Measurements from ENCODE around the gene SPRTN. TPM values are rescaled to one million over a fixed set of nuclear protein-coding genes. Genes with fewer than 3 reads are reported as not detected.

Gene SPRTN
- total and polyA plus RNA-seq, 2 donors (not counting 1 experiment from before 2014, with no cell fraction given) = 3.5 to 13.4 TPM

DNA sequence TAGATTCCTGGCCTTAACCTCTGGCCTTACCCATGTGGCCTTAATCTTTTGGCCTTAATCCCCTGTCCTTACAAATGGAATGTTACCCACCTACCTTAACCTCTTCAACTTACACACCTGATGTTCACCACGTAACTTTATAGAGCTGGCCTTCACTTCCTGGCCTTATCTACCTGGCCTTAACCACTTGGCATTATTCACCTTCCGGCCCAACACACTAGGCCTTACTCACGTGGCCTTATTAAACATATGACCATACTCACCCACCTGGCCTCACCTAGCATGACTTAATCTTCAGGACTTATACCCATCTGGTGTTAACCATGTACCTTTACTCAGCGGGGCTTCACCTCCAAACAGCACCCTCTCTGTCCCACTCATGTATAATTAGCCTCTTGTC lies 42.2 kb upstream of the SPRTN start:
- TF ChIP-seq, protein P1, sequence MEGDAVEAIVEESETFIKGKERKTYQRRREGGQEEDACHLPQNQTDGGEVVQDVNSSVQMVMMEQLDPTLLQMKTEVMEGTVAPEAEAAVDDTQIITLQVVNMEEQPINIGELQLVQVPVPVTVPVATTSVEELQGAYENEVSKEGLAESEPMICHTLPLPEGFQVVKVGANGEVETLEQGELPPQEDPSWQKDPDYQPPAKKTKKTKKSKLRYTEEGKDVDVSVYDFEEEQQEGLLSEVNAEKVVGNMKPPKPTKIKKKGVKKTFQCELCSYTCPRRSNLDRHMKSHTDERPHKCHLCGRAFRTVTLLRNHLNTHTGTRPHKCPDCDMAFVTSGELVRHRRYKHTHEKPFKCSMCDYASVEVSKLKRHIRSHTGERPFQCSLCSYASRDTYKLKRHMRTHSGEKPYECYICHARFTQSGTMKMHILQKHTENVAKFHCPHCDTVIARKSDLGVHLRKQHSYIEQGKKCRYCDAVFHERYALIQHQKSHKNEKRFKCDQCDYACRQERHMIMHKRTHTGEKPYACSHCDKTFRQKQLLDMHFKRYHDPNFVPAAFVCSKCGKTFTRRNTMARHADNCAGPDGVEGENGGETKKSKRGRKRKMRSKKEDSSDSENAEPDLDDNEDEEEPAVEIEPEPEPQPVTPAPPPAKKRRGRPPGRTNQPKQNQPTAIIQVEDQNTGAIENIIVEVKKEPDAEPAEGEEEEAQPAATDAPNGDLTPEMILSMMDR (IDR thresholded peaks at IDR 0.05) = no peak
- TF ChIP-seq EZH2 (IDR thresholded peaks at IDR 0.05; ENCODE audit: borderline replicate concordance, insufficient read depth, low read depth, low read length, poor library complexity, severe bottlenecking) = no peak
- Mint-ChIP-seq H3K4me3 (no peak overlapping the region), H3K4me1 (no peaks in the 10 kb centered on the region), H3K9me3 (ENCODE audit: insufficient read depth) (no peaks in the 10 kb centered on the region), H3K27me3 (no peaks in the 10 kb centered on the region), H3K27ac (no peak overlapping the region)
- Histone ChIP-seq H3K27ac (ENCODE audit: low read length in 2 of 2) (no peak overlapping the region), H3K4me1 (ENCODE audit: control insufficient read depth in 2 of 2, insufficient read depth in 2 of 2, low read length in 2 of 2) (no peaks in the 10 kb centered on the region), H3K27me3 (replicated peaks in 1 of 4; ENCODE audit: control extremely low read depth in 1 of 4, control insufficient read depth in 3 of 4, insufficient read depth in 4 of 4, low read length in 3 of 4) (no peaks in the 10 kb centered on the region), H3K4me3 (ENCODE audit: control extremely low read depth in 1 of 5, extremely low read depth in 1 of 5, insufficient read depth in 1 of 5, low read depth in 2 of 5, low read length in 4 of 5) (no peak overlapping the region), H3K36me3 (replicated peaks in 1 of 2; ENCODE audit: control extremely low read depth in 1 of 2, control insufficient read depth in 1 of 2, extremely low read depth in 1 of 2, insufficient read depth in 2 of 2, low read length in 1 of 2) (no peaks in the 10 kb centered on the region), H3K9me3 (ENCODE audit: control extremely low read depth in 1 of 3, control insufficient read depth in 2 of 3, insufficient read depth in 1 of 3, low read length in 2 of 3) (no peaks in the 10 kb centered on the region), H4K20me1 (ENCODE audit: control insufficient read depth, insufficient read depth, low read length, poor library complexity, severe bottlenecking) (no peaks in the 10 kb centered on the region), H3K4me2 (replicated peaks; ENCODE audit: low read depth, low read length, poor library complexity, severe bottlenecking) (no peak overlapping the region), H2AFZ (ENCODE audit: insufficient read depth, low read depth, low read length, poor library complexity, severe bottlenecking) (no peak overlapping the region), H3K9ac (ENCODE audit: low read length) (no peak overlapping the region), H3K79me2 (ENCODE audit: control insufficient read depth, insufficient read depth, low read length) (no peaks in the 10 kb centered on the region)
- CTCF ChIA-PET = no interaction called here
- WGBS (ENCODE audit: insufficient coverage) = 98% methylated on average over 4 of the region's 4 CpGs
- ATAC-seq (ENCODE audit: low read depth) = no peak
- POLR2A ChIA-PET = no interaction called here
- intact Hi-C loops (cut with micrococcal nuclease) = no loop called here
- no peak for DNase-seq

DNA sequence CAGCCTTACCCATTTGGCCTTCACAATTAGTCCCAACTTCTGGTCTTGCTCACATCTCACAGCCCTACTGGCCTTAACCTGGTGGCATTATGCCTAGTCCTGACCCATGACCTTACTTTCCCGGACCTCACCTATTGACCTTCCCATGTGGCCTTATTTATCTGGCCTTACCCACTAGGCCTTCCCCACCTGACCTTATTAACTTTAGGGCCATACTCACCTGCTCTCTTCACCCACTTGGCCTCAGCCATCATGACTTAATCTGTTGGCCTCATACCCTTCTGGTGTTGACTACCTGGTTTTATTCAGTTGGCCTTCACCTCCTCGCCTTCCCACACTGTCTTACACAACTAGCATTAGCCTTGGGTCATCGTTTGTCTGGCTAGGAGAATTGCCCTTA lies 36.1 kb upstream of the SPRTN start:
- no peak overlapping the region for H3K4me2 ChIP-seq (replicated peaks; ENCODE audit: low read depth, low read length, poor library complexity, severe bottlenecking)
- intact Hi-C loops (cut with micrococcal nuclease) = no loop called here
- no peak overlapping the region for H3K4me3 ChIP-seq (ENCODE audit: control extremely low read depth in 1 of 5, extremely low read depth in 1 of 5, insufficient read depth in 1 of 5, low read depth in 2 of 5, low read length in 4 of 5)
- no peak overlapping the region for H3K9ac ChIP-seq (ENCODE audit: low read length)
- no peaks in the 10 kb centered on the region for H3K4me1 ChIP-seq (ENCODE audit: control insufficient read depth in 2 of 2, insufficient read depth in 2 of 2, low read length in 2 of 2)
- no peak overlapping the region for H2AFZ ChIP-seq (ENCODE audit: insufficient read depth, low read depth, low read length, poor library complexity, severe bottlenecking)
- TF ChIP-seq, protein P1 (IDR thresholded peaks at IDR 0.05) = no peak
- no peak for TF ChIP-seq EZH2 (IDR thresholded peaks at IDR 0.05; ENCODE audit: borderline replicate concordance, insufficient read depth, low read depth, low read length, poor library complexity, severe bottlenecking)
- no peak overlapping the region for H3K4me3 Mint-ChIP-seq
- H4K20me1 ChIP-seq (ENCODE audit: control insufficient read depth, insufficient read depth, low read length, poor library complexity, severe bottlenecking) = no peaks in the 10 kb centered on the region
- H3K27me3 ChIP-seq (replicated peaks in 1 of 4; ENCODE audit: control extremely low read depth in 1 of 4, control insufficient read depth in 3 of 4, insufficient read depth in 4 of 4, low read length in 3 of 4) = no peaks in the 10 kb centered on the region
- H3K9me3 ChIP-seq (ENCODE audit: control extremely low read depth in 1 of 3, control insufficient read depth in 2 of 3, insufficient read depth in 1 of 3, low read length in 2 of 3) = peaks cover 0 to 2% (median 0%) of the 10 kb centered on the region in 3 donors
- H3K79me2 ChIP-seq (ENCODE audit: control insufficient read depth, insufficient read depth, low read length) = no peaks in the 10 kb centered on the region
- no peak for ATAC-seq (ENCODE audit: low read depth)
- WGBS (ENCODE audit: insufficient coverage) = 100% methylated on average over 2 of the region's 3 CpGs
- no peak for DNase-seq
- no peaks in the 10 kb centered on the region for H3K27me3 Mint-ChIP-seq
- POLR2A ChIA-PET = no interaction called here
- H3K4me1 Mint-ChIP-seq = no peaks in the 10 kb centered on the region
- H3K27ac Mint-ChIP-seq = no peak overlapping the region
- H3K27ac ChIP-seq (ENCODE audit: low read length in 2 of 2) = no peak overlapping the region
- CTCF ChIA-PET = no interaction called here
- no peaks in the 10 kb centered on the region for H3K36me3 ChIP-seq (replicated peaks in 1 of 2; ENCODE audit: control extremely low read depth in 1 of 2, control insufficient read depth in 1 of 2, extremely low read depth in 1 of 2, insufficient read depth in 2 of 2, low read length in 1 of 2)
- peaks cover 3% of the 10 kb centered on the region for H3K9me3 Mint-ChIP-seq (ENCODE audit: insufficient read depth)
